Measurements from ENCODE around the gene OTUB1.

DNA sequence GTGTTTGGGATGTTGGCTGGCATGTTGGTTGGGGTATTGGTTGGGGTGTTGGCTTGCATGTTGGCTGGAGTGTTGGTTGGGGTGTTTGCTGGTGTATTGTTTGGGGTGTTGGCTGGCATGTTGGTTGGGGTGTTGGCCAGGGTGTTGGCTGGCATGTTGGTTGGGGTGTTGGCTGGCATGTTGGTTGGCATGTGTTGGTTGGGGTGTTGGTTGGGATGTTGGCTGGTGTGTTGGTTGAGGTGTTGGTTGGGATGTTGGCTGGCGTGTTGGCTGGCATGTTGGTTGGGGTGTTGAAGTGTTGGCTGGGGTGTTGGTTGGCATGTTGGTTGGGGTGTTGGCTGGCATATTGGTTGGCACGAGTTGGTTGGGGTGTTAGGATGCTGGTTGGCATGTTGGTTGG lies 24.5 kb downstream of the OTUB1 start:
- no peak for TF ChIP-seq CTCF (IDR thresholded peaks at IDR 0.05)
- no peak for TF ChIP-seq POLR2A (IDR thresholded peaks at IDR 0.05)

All from breast epithelium (tissue), 3 donors.